Measurements from ENCODE around the gene OR6Y1. TPM values are rescaled to one million over a fixed set of nuclear protein-coding genes. Genes with fewer than 3 reads are reported as not detected.
A peak's percentile ranks its signal among the peaks of the same experiment; 100 is the strongest.

OR6Y1 gene, protein sequence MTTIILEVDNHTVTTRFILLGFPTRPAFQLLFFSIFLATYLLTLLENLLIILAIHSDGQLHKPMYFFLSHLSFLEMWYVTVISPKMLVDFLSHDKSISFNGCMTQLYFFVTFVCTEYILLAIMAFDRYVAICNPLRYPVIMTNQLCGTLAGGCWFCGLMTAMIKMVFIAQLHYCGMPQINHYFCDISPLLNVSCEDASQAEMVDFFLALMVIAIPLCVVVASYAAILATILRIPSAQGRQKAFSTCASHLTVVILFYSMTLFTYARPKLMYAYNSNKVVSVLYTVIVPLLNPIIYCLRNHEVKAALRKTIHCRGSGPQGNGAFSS
- total RNA-seq (2022) (not detected in 2 replicates), Bru-seq, nascent RNA (not detected), BruChase-seq, experiment 1, labeled RNA remaining after a 6-hour chase (not detected), BruChase-seq, experiment 2, labeled RNA remaining after a 2-hour chase (not detected)
- long read RNA-seq: 0 reads

DNA sequence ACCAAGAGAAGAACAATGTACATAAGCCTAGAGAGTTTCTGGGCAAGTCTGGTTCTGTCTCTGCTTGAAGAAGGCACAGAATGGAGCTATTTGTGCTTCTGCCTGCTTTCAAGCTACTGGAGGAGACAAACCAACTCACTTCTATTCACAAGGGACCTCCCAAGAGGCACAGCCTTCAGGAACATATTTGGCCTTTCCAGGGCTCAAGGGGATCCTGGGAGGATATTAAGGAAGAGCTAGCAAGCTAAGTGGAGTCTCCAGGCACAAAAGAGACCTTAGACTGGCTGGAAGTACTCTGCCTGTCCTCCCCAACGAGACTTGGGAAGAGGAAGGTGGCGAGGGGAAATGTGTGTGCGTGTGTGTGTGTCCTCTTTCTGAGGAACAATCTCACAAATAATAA, at the start of gene OR6Y1:
TSS of gene OR6Y1 (minus strand) at position 54 of the 400 bp plus-strand sequence. CDS start 6,300 bp downstream, outside the sequence.
- H3K9me3 Mint-ChIP-seq (ENCODE audit: unreplicated experiment): no peaks in the 10 kb centered on the region

DNA sequence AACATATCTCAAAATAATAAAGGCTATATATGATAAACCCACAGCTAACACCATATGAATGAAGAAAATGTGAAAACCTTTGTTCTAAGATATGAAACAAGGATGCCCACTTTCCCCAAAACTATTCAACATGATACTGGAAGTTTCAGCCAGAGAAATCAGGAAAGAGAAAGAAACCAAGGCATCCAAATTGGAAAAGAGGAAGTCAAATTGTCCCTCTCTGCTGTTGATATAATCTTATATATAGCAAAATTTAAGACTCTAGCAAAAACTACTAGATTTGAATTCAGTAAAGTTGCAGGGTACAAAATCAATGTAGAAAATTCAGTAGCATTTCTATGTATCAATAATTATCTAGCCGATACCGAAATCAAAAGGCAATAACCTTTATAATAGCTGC, 46.5 kb upstream of the OR6Y1 start:
- Mint-ChIP-seq H3K4me1 (ENCODE audit: insufficient read depth, unreplicated experiment) (no peaks in the 10 kb centered on the region), H3K9me3 (ENCODE audit: unreplicated experiment) (peaks cover 8% of the 10 kb centered on the region), H3K36me3 (ENCODE audit: insufficient read depth, unreplicated experiment) (no peaks in the 10 kb centered on the region), H3K27me3 (ENCODE audit: insufficient read depth, unreplicated experiment) (peaks cover 45% of the 10 kb centered on the region), H3K27ac (ENCODE audit: low read depth, unreplicated experiment) (no peak overlapping the region), H3K4me3 (ENCODE audit: unreplicated experiment) (no peak overlapping the region)
- TF ChIP-seq, protein P1, sequence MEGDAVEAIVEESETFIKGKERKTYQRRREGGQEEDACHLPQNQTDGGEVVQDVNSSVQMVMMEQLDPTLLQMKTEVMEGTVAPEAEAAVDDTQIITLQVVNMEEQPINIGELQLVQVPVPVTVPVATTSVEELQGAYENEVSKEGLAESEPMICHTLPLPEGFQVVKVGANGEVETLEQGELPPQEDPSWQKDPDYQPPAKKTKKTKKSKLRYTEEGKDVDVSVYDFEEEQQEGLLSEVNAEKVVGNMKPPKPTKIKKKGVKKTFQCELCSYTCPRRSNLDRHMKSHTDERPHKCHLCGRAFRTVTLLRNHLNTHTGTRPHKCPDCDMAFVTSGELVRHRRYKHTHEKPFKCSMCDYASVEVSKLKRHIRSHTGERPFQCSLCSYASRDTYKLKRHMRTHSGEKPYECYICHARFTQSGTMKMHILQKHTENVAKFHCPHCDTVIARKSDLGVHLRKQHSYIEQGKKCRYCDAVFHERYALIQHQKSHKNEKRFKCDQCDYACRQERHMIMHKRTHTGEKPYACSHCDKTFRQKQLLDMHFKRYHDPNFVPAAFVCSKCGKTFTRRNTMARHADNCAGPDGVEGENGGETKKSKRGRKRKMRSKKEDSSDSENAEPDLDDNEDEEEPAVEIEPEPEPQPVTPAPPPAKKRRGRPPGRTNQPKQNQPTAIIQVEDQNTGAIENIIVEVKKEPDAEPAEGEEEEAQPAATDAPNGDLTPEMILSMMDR (IDR thresholded peaks at IDR 0.05; ENCODE audit: unreplicated experiment): no peak
- BruUV-seq (replicated peaks): no TSS peak
- intact Hi-C loops (cut with micrococcal nuclease): no loop called here
- CTCF ChIA-PET: no interaction called here
- DNase-seq (ENCODE audit: unreplicated experiment): no peak
- POLR2A ChIA-PET: no interaction called here

More for the DNA sequence above, at the start of gene OR6Y1:
- TF ChIP-seq, protein P1 (IDR thresholded peaks at IDR 0.05; ENCODE audit: unreplicated experiment): no peak
- DNase-seq (ENCODE audit: unreplicated experiment): no peak
- ChIA-PET POLR2A (no interaction called here), CTCF (interaction anchor here (0.8 kb wide), 1 partner anchor 10 kb away, joined by 3 read pairs; no protein-coding TSS in a partner anchor)
- no TSS peak for BruUV-seq (replicated peaks)
- Mint-ChIP-seq H3K27ac (ENCODE audit: low read depth, unreplicated experiment) (no peak within 1 kb of the TSS), H3K36me3 (ENCODE audit: insufficient read depth, unreplicated experiment) (no peaks in the 10 kb centered on the region), H3K4me3 (ENCODE audit: unreplicated experiment) (no peak within 1 kb of the TSS), H3K4me1 (ENCODE audit: insufficient read depth, unreplicated experiment) (no peaks in the 10 kb centered on the region), H3K27me3 (ENCODE audit: insufficient read depth, unreplicated experiment) (peaks cover 68% of the 10 kb centered on the region)
- intact Hi-C loops (cut with micrococcal nuclease): no loop called here

DNA sequence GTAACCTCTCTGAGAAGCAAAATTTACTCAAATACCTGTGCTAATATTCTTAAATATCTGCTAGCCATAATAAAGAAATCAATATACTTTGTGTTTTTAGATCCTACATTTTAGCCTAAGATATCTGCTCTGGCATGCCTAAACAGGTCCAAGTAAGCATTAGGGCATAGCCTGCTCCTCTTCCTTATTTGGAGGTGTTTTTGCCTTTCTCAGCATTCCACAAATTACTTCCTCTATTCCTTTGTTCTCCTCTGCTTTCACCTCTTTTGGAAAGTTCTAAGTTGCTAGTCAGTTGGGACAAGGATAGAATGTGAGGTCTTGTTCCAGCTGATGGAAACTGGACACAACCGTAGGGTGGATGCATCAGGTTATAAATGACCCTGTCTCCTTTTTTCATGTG, 32.7 kb upstream of the OR6Y1 start:
- ChIA-PET POLR2A (no interaction called here), CTCF (no interaction called here)
- BruUV-seq (replicated peaks): no TSS peak
- TF ChIP-seq, protein P1 (IDR thresholded peaks at IDR 0.05; ENCODE audit: unreplicated experiment): no peak
- peaks cover 6% of the 10 kb centered on the region for H3K9me3 Mint-ChIP-seq (ENCODE audit: unreplicated experiment)
- no peak overlapping the region for H3K27ac Mint-ChIP-seq (ENCODE audit: low read depth, unreplicated experiment)
- DNase-seq (ENCODE audit: unreplicated experiment): no peak
- intact Hi-C loops (cut with micrococcal nuclease): no loop called here
- H3K36me3 Mint-ChIP-seq (ENCODE audit: insufficient read depth, unreplicated experiment): no peaks in the 10 kb centered on the region
- no peaks in the 10 kb centered on the region for H3K4me1 Mint-ChIP-seq (ENCODE audit: insufficient read depth, unreplicated experiment)
- no peak overlapping the region for H3K4me3 Mint-ChIP-seq (ENCODE audit: unreplicated experiment)
- H3K27me3 Mint-ChIP-seq (ENCODE audit: insufficient read depth, unreplicated experiment): peaks cover 61% of the 10 kb centered on the region

DNA sequence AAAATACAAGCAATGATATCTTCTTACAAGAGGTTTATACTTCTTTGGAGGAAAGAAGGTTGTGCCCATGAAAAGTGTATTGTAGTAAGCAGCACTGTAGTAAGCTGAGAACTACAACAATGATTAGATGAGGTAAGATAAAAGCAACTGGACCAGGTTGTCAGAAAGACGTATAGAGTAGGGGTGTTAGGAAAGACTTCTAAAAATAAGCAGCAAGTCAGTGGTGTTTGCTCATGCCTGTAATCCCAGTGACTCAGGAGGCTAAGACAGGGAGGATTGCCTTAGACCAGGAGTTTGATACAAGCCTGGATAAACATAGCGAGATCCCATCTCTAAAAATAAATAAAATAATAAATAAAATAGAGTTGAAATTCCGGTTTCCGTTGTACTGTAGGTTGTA, 29.8 kb upstream of the OR6Y1 start:
- BruUV-seq (replicated peaks): no TSS peak
- peaks cover 47% of the 10 kb centered on the region for H3K27me3 Mint-ChIP-seq (ENCODE audit: insufficient read depth, unreplicated experiment)
- intact Hi-C loops (cut with micrococcal nuclease): no loop called here
- ChIA-PET CTCF (no interaction called here), POLR2A (no interaction called here)
- peak; percentile 8 for DNase-seq (ENCODE audit: unreplicated experiment)
- TF ChIP-seq, protein P1 (IDR thresholded peaks at IDR 0.05; ENCODE audit: unreplicated experiment): no peak
- H3K9me3 Mint-ChIP-seq (ENCODE audit: unreplicated experiment): peaks cover 2% of the 10 kb centered on the region
- H3K27ac Mint-ChIP-seq (ENCODE audit: low read depth, unreplicated experiment): no peak overlapping the region
- H3K36me3 Mint-ChIP-seq (ENCODE audit: insufficient read depth, unreplicated experiment): no peaks in the 10 kb centered on the region
- no peaks in the 10 kb centered on the region for H3K4me1 Mint-ChIP-seq (ENCODE audit: insufficient read depth, unreplicated experiment)
- no peak overlapping the region for H3K4me3 Mint-ChIP-seq (ENCODE audit: unreplicated experiment)
